Activated CD4-positive, CD25-positive, alpha-beta regulatory T cell treated with anti-CD3 and anti-CD28 coated beads, Interleukin-2, amount 50 U/mL, for 72 hours (primary cell): ENCODE results near the gene CSPG4.
"Not testable (repeated sequence)": the region's sequence is repeated elsewhere in the genome, so short reads cannot be mapped to it uniquely, and the experiment has no call there.

ENCODE experiments used
- DNase-seq: peaks from one replicate; pipeline ENCODE4 v3.0.0; 2021

The CSPG4 gene

GRCh38 chr15:75647370-75648155 lies 65.1 kb downstream of the CSPG4 start, which contains the start of gene SNX33:
Gene SNX33, plus strand, starts transcription at chr15:75647912. Its CDS starts 1,191 bp downstream, at chr15:75649103.
- DNase-seq: peak; percentile 65

GRCh38 chr15:75646944-75647364 lies 65.7 kb downstream of the CSPG4 start:
- DNase-seq: peak; percentile 46

DNA sequence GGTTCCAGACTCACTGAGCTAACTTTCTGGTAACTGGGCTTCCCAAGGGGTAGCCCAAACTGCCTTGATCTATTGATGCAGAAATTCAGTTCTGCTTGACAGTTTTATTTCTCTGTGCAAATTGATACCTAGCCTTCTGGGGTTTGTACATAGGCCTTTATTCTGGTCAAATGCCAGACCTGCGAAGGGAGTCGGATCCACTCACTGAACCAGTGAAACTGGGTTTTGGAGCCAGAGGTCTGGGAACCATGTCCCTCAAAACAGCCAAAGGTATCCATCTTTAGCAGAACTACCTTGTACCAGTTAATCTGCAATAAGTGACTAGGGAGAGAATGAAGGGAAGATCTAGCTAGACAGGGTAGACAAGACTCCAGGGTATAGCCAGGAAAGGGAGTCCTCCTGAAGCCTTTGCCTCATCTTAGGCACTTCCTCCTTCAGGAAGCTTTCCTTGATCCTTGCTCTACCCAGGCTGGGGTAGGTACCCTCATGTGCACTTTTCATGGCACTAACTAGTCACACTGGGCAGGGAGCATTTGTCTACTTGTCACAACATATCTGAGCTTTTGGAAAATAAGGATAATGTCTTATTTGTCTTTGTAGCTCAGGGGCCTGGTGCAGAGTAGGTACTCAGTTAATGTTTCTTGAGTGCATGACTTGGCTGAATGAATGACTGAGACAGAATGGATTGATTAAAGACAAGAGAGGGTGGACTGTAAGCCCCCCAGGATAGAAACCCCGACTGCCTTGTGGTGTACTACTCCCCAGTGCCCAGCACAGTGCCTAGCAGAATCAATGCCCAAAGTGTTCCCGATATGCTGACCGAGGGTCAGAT lies 66.3 kb downstream of the CSPG4 start:
- no peak for DNase-seq

DNA sequence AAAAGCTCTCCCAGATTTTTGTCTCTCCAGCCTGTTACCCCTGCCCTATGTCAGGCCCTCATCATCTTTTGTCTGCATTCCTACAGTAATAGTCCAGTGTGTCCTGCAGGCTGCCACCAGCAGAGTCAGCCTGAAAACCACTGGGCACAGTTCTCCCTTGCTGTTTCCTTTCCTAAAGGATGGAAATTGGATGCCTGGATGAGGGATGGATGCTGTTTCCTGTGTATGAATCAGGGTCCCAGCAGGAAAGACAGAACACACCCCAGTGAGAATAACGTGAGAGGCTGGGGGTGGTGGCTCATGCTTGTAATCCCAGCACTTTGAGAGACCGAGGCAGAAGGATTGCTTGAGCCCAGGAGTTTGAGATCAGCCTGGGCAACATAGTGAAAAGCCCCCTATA lies 68.3 kb downstream of the CSPG4 start:
- no peak for DNase-seq

DNA sequence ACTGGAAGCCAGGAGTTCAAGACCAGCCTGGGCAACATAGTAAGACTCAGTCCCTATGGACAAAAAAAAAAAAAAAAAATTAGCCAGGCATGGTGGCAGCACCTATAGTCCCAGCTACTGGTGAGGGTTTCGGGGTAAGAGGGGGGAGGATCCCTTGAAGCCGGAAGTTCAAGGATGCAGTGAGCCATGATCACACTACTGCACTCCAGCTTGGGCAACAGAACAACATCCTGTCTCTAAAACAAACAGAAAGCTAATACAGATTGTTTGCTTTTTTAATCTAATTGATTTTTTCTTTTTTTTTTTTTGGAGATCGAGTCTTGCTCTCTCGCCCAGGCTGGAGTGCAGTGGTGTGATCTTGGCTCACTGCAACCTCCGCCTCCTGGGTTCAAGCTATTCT lies 71.0 kb downstream of the CSPG4 start:
- no peak for DNase-seq

DNA sequence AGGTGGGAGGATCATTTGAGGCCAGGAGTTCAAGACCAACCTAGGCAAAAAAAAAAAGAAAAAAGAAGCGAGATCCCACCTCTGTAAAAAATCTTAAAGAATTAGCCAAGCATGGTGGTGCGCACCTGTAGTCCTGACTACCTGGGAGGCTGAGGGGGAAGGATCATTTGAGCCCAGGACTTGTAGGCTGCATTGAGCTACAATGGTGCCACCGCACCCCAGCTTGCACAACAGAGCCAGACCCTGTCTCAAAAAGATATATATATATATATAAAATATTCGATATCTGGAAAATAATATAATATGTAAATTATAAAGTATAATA lies 71.5 kb downstream of the CSPG4 start:
- no peak for DNase-seq

DNA sequence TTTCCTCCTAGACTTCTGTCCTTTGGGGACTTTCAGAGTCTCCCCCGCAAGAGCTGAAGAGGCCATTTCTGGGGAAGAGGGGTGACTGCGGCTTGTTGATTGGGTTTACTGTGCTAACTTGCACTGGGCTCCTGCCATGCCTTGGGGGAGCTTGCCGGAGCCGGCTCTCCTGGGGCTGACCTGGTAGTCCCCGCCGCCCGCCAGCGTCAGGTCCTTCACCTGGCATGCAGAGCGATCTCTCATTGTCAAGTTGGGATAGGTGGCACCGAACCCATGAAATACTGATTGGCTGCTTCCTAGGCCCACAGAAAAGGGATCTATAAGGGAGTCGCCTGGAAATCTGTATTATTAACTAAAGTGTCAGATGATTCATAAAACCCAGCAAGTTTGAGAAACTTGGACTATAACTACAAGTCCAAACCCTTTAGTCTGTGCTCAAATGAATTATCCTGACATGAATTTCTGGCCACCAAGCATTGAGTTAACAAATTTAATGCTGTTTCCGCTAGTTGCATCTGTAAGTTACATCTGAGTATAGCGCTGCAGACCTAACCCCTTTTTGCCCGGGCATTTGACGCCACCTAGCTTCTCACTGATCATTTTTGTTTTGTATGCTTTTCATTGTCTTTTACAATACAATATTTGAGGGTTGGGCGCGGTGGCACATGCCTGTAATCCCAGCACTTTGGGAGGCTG lies 72.0 kb downstream of the CSPG4 start:
- no peak for DNase-seq

- peak; percentile 91 for DNase-seq
These were observed 72.8 kb downstream of the CSPG4 start, which contains the start of gene IMP3 for GRCh38 chr15:75639709-75640482. Gene IMP3, minus strand, starts transcription at chr15:75640224. Its CDS starts 56 bp downstream, at chr15:75640168.

DNA sequence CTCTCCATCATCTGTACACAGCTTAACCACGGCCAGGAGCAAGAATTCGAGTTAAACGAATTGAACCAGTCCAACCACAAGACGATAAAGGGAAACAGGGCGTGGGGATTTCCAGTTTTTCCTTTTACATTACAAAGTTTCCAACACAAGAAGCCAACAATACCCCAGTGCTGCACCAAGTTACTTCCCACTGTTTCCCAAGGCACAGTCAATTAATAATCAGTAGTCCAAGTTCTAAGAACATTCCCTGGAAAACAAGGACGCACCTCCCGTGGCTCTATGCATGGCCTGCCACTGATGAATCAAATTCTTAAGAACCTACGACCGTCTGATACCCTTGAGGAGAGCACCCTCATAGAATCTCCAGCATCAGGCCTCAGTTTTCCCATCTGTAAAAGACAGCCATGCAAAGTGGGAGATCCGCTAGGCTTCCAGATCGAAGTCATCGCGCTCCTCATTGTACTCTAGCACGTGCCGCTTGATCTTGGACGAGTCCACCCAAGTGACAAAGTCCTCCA lies 73.4 kb downstream of the CSPG4 start:
- no peak for DNase-seq

- DNase-seq: no peak
These were observed 75.2 kb downstream of the CSPG4 start for GRCh38 chr15:75637245-75638009.

- no peak for DNase-seq
These were observed 76.6 kb downstream of the CSPG4 start for GRCh38 chr15:75636026-75636425.

GRCh38 chr15:75633922-75634321 lies 78.7 kb downstream of the CSPG4 start:
- DNase-seq: not testable (repeated sequence)

- no peak for DNase-seq
These were observed 80.7 kb downstream of the CSPG4 start for GRCh38 chr15:75631935-75632334.

DNA sequence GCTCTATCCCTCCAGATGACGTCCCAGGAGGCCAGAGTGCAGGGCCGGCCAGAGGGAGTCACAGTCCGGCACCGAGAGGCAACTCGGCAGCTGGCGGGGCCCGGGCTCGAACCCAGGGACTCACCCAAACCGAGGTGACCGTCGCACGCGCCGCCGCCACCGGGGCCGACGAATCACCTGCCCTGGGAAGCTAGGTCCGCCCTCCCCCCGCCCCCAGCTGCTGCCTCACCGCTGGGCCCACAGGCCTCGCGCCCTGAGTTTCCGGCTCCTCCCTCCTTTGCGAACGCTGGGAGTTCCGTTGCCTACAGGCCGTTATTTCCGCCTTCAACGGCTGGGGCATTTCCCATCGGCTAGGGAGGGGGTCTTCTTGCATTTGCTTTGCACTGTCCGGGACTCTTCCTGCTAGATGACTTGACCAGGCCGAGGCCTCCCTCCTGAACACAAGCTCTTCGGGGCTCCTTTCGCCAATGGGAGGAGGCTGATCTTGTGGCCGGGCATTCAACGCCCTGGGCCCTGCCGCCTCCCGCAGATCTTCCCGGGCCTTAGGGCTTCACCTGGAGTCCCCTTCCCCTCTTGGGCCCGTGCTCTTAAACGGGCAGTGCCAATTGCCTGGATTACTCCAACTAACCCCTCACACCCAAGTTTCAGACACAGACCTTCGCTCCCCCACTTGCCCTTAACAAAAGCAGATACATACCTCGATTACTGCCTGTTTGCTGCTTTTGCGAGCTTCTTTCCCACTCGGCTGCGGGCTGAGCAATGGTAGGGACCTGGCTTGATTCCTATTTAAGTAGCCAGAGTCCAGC lies 86.9 kb downstream of the CSPG4 start, which contains the start of gene SNUPN:
Gene SNUPN (minus strand): TSS at position 184 of the 806 bp plus-strand sequence. CDS start 4,674 bp downstream, outside the sequence.
- peak; percentile 87 for DNase-seq
